Skeletal muscle tissue (tissue), 4 donors: ENCODE data around the gene CD59. TPM values are rescaled to one million over a fixed set of nuclear protein-coding genes. Genes with fewer than 3 reads are reported as not detected.
"Not testable (repeated sequence)": the region's sequence is repeated elsewhere in the genome, so short reads cannot be mapped to it uniquely, and the experiment has no call there.

Experiments used
- H3K27ac ChIP-seq: one replicate; pipeline ENCODE4 v1.7.0; 2013; ENCODE audit warnings: mild to moderate bottlenecking, low read depth, low read length, inconsistent platforms
- H3K27me3 ChIP-seq, 3 donors: one replicate each; pipeline ENCODE4 v1.7.0; 2013; ENCODE audit warnings: low read length in 3 of 3; ENCODE audit not compliant: control insufficient read depth in 3 of 3, insufficient read depth in 3 of 3
- H3K36me3 ChIP-seq, 3 donors: one replicate each; pipeline ENCODE4 v1.7.0; 2013; ENCODE audit warnings: low read length in 3 of 3; ENCODE audit not compliant: control insufficient read depth in 3 of 3, insufficient read depth in 3 of 3
- H3K4me1 ChIP-seq, 3 donors: one replicate each; pipeline ENCODE4 v1.7.0; 2013; ENCODE audit warnings: low read length in 3 of 3, mild to moderate bottlenecking in 3 of 3; ENCODE audit not compliant: control insufficient read depth in 3 of 3, insufficient read depth in 3 of 3
- H3K4me3 ChIP-seq, 3 donors: one replicate each; pipeline ENCODE4 v1.7.0; 2013; ENCODE audit warnings: low read length in 3 of 3
- H3K9ac ChIP-seq, 3 donors: one replicate each; pipeline ENCODE4 v1.7.0; 2013; ENCODE audit warnings: low read length in 3 of 3, mild to moderate bottlenecking in 3 of 3, moderate library complexity in 2 of 3, low read depth in 1 of 3
- H3K9me3 ChIP-seq, 3 donors: one replicate each; pipeline ENCODE4 v1.7.0; 2013; ENCODE audit warnings: low read length in 3 of 3; ENCODE audit not compliant: control insufficient read depth in 3 of 3
- total RNA-seq: library from RNA; depleted of rRNA; stranded (reverse); fragments of >200 nt; gene quantifications from one replicate; pipeline ENCODE4 v1.2.3, GENCODE V29; 2014
- donor health status: Osteomylitis.

CD59 gene
- total RNA-seq, 1 donor from 2014 or later: 64.7 TPM

DNA sequence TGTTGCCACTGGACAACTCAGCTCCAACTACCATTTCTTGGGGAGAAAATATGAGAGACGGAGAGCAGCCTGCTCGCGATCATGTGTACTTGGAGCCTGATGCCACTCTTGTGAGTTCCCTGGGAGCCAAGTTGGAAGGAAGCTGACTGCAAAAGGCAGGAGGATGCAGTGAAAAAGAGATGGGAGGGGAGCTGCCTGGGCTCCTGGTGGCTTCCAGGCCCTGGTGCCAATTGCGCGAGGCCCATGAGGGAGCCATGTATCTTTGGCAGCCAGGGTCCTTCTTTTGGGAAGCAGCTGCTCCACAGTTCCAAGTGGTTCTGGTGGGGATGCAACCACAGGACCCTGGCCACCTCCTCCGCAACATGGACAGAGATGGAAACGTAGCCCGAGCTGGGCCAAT is 46.7 kb downstream of the CD59 start:
- Histone ChIP-seq H3K9ac (peak overlapping the region in 1 of 3 donors; percentile 9), H3K4me1 (peaks cover 30 to 35% (median 33%) of the 10 kb centered on the region in 3 donors), H3K27me3 (no peaks in the 10 kb centered on the region), H3K9me3 (no peaks in the 10 kb centered on the region), H3K36me3 (no peaks in the 10 kb centered on the region), H3K27ac (peak overlapping the region; percentile 82), H3K4me3 (no peak overlapping the region)

DNA sequence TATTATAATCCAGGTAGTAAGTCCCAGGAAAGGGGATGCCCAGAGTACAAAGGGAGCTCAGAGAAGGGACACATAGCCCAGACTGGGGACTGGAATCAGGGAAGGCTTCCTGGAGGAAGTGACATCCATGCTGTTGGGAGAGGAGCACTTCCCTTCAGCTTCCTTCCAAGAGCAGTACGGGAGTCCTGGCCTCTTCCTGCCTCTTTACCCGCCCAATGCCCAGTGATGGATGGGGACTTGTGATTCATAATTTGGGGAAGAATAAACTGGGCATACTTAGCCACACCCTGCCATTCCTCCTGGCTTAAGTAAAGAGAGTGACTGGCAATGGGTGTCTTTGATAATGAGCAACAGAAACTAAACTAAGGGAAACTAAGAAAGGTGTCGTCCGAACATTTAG is 47.1 kb downstream of the CD59 start:
- no peaks in the 10 kb centered on the region for H3K27me3 ChIP-seq
- peak overlapping the region; percentile 82 for H3K27ac ChIP-seq
- no peak overlapping the region for H3K4me3 ChIP-seq
- no peaks in the 10 kb centered on the region for H3K9me3 ChIP-seq
- H3K36me3 ChIP-seq: no peaks in the 10 kb centered on the region
- peaks cover 26 to 31% (median 31%) of the 10 kb centered on the region in 3 donors for H3K4me1 ChIP-seq
- no peak overlapping the region for H3K9ac ChIP-seq

DNA sequence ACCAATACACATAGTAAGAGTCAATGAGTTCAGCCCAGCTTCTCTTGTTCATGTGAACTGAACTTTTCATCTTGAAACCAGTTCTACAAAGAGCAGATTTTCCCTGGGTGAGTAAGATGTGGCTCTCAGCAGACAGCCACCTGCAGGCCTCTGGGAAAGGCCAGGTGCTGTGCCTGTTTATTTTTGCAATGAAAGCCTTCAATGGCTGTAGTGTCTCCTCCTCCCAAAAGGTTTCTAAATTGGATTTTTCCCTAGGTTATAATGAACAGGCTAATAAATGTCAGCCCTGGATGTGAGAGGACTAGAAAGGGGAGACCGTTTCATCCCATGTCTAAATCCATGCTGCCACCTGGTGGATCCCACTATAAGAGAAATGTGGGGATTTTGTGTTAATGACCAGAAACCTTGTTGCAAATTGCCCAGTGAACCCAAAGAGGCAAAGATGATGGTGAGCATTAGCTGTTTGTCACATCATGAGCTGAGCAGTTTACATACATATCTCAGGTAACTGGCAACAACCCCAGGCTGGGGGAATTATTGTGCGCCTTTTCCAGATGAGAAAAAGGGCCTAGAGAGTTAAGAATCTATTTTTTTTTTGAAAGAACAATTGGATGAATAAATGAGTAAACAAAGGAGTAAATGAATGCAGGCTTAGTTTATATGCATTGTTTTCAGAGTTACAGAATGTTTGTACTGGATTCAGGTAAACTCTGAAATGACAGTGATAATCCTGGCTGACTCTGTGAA is 48.3 kb downstream of the CD59 start:
- Histone ChIP-seq H3K36me3 (no peaks in the 10 kb centered on the region), H3K4me1 (peaks cover 21 to 29% (median 22%) of the 10 kb centered on the region in 3 donors), H3K9ac (no peak overlapping the region), H3K9me3 (no peaks in the 10 kb centered on the region), H3K27me3 (no peaks in the 10 kb centered on the region), H3K4me3 (no peak overlapping the region), H3K27ac (no peak overlapping the region)

DNA sequence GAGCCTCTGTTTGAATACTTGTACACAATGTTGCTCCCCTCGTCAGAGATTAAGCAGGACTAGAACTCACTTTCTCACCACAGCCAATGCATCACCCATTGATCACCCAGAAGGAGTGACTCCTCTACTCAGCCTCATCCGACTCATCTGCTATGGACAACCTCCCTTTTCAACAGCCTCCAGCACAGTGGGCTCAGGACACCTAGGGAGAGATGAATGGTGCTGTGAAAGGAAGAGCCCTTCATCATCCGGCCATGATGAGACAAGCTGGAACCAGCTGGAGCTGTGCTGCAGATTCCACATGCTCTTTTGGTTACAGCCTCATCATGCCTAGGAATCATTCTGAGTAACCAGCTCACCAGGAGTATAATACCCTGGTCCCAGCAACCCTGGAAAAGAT is 51.1 kb downstream of the CD59 start:
- Histone ChIP-seq H3K9me3 (no peaks in the 10 kb centered on the region), H3K27ac (no peak overlapping the region), H3K4me1 (peaks cover 0 to 7% (median 5%) of the 10 kb centered on the region in 3 donors), H3K9ac (no peak overlapping the region), H3K4me3 (no peak overlapping the region), H3K27me3 (peaks cover 0 to 2% (median 0%) of the 10 kb centered on the region in 3 donors), H3K36me3 (no peaks in the 10 kb centered on the region)

- H3K9ac ChIP-seq: no peak overlapping the region
- H3K9me3 ChIP-seq: no peaks in the 10 kb centered on the region
- H3K36me3 ChIP-seq: no peaks in the 10 kb centered on the region
- H3K4me3 ChIP-seq: no peak overlapping the region
- H3K27me3 ChIP-seq: peaks cover 0 to 2% (median 0%) of the 10 kb centered on the region in 3 donors
- H3K4me1 ChIP-seq: peaks cover 0 to 2% (median 0%) of the 10 kb centered on the region in 3 donors
- H3K27ac ChIP-seq: no peak overlapping the region
These were observed 52.1 kb downstream of the CD59 start for GRCh38 chr11:33684003-33684706.

DNA sequence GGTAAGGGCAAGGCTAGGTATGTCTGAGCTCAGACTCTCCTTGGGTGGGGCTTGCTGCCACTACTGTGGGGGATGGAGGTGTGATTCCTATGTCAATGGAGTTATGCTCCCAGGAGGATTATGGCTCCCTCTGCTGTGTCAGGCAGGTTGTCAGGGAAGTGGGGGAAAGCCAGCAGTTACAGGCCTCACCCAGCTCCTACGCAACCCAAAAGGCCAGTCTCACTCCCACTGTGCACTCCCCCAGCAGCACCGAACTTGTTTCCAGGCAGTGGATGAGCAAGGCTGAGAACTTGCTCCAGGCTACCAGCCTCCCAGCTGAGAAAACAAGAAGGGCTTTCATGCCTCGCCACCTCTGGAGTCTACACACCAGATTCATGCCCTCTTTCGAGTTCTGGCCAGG is 53.8 kb downstream of the CD59 start:
- H3K27me3 ChIP-seq: peaks cover 0 to 2% (median 0%) of the 10 kb centered on the region in 3 donors
- H3K4me3 ChIP-seq: no peak overlapping the region
- no peaks in the 10 kb centered on the region for H3K9me3 ChIP-seq
- H3K36me3 ChIP-seq: no peaks in the 10 kb centered on the region
- H3K4me1 ChIP-seq: no peaks in the 10 kb centered on the region
- no peak overlapping the region for H3K9ac ChIP-seq
- H3K27ac ChIP-seq: no peak overlapping the region

- no peaks in the 10 kb centered on the region for H3K36me3 ChIP-seq
- peaks cover 0 to 2% (median 0%) of the 10 kb centered on the region in 3 donors for H3K27me3 ChIP-seq
- H3K9ac ChIP-seq: no peak overlapping the region
- no peak overlapping the region for H3K4me3 ChIP-seq
- H3K27ac ChIP-seq: no peak overlapping the region
- H3K4me1 ChIP-seq: no peaks in the 10 kb centered on the region
- no peaks in the 10 kb centered on the region for H3K9me3 ChIP-seq
These were observed 54.2 kb downstream of the CD59 start for GRCh38 chr11:33682019-33682418.

GRCh38 chr11:33678616-33679015 is 57.6 kb downstream of the CD59 start:
- H3K9me3 ChIP-seq, H3K4me1 ChIP-seq: not testable (repeated sequence)

DNA sequence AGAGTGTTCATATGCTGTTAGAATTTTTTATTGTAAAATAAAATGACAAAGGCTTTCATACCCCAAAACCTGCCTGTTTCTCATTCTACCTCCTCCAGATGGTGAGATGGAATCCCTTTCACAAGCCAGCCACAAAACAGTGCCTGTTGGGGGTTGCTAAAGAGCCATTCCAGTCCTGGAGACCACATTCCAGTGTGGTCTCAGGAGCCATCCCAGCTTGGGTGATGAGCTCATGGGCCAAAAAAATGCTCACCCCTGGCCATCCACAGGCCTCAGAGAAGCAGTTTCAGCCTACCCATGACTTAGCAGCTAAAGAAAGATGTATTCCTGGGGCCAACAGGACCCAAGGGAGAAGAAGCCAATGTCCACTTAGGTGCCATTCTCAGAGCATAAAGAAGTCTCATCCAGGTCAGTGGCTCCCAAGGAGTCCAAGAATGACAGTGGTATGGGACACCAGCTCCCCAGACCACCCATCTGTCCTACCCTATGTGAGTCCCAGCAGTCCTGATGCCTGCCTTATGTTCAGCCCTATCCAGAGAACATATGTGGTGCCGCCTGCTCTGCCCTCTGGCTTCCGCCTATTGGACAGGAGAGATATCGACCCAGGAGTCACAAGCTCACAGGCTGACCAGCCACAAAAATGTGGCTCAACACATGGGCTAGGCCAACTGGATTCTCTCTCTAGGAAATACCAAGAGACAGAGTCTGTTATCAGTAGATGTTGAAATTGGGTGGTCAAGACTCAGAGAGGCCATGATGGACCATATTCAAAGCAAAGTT is 62.0 kb downstream of the CD59 start:
- no peak overlapping the region for H3K9ac ChIP-seq
- H3K27me3 ChIP-seq: no peaks in the 10 kb centered on the region
- no peaks in the 10 kb centered on the region for H3K36me3 ChIP-seq
- H3K9me3 ChIP-seq: no peaks in the 10 kb centered on the region
- no peak overlapping the region for H3K4me3 ChIP-seq
- no peak overlapping the region for H3K27ac ChIP-seq
- peaks cover 0 to 8% (median 5%) of the 10 kb centered on the region in 3 donors for H3K4me1 ChIP-seq

More at GRCh38 chr11:33678616-33679015, 57.6 kb downstream of the CD59 start:
- not testable (repeated sequence) for H3K27me3 ChIP-seq, H3K9ac ChIP-seq, H3K36me3 ChIP-seq, H3K27ac ChIP-seq, H3K4me3 ChIP-seq
